Measurements from ENCODE around the gene DPYSL5. TPM values are rescaled to one million over a fixed set of nuclear protein-coding genes. Genes with fewer than 3 reads are reported as not detected.

Gene DPYSL5
- total and polyA plus RNA-seq, 4 donors: not detected

DNA sequence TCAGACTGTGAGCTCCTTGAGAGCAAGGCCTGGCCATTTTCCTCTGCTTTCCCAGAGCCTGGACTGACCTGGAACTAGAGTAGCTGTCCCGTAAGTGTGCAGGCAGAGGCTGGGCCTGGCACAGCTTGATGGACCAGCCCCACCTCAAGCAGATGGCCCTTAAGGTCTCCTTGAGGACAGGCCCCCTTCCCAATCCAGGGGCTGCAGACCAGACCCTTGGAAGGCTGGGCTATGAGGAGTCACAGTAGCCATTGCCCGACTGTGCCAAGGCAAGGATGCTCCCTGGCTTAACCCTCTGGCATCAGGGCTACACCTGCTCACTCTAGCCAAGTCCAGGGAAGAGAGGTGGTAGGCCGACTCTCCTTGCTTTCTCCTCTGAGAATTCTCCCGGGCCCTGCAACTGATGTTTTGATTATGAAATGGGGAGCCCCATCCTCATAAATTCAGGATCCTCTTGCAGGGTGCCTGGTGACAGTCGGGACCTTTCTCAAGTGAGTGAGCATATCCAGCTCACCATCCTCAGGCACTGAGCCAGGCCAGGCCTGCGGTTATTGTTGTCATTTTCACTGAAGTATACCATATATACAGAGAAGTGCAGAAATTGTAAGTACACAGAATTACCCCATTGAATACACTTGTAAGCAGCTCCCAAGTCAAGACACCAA, 51.7 kb downstream of the DPYSL5 start:
- WGBS: 91% methylated on average over 6 of the region's 6 CpGs
- no peaks in the 10 kb centered on the region for H3K27me3 ChIP-seq (ENCODE audit: control insufficient read depth in 4 of 4, insufficient read depth in 4 of 4, low read length in 3 of 4)

DNA sequence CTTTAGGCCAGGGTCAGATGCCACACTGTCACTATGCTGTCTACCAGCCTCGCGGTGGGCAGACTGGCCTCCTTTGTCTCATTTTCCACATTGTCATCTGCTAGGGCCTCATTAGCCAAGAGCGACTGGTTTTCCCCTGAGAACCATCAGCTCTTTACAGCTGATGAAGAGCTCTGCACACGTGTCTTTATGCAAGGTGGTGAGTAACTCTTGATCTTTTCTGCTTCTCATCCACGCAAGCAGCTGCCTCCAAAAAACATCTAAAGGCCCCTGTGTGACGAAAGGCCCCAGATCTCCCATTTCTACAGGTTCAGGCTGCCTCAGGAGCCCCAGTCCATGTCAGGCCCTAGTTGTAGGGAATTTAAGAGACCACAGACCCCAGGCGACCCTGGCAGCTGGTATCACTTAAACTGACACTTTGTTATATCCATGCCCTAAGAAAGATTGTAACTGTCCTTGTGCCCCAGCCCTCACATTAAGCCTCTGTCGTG, 52.9 kb downstream of the DPYSL5 start:
- Histone ChIP-seq H3K4me3 (ENCODE audit: low read depth in 1 of 3, low read length in 3 of 3) (no peak overlapping the region), H3K9ac (ENCODE audit: low read depth in 1 of 2, low read length in 2 of 2) (no peak overlapping the region), H3K36me3 (ENCODE audit: control insufficient read depth in 4 of 4, insufficient read depth in 3 of 4, low read depth in 1 of 4, low read length in 3 of 4) (no peaks in the 10 kb centered on the region), H3K4me1 (ENCODE audit: control insufficient read depth in 4 of 4, insufficient read depth in 4 of 4, low read length in 3 of 4) (no peaks in the 10 kb centered on the region), H3K27ac (ENCODE audit: low read depth in 1 of 2, low read length in 2 of 2) (no peak overlapping the region), H3K27me3 (ENCODE audit: control insufficient read depth in 4 of 4, insufficient read depth in 4 of 4, low read length in 3 of 4) (no peaks in the 10 kb centered on the region), H3K9me3 (ENCODE audit: control insufficient read depth in 4 of 4, low read length in 3 of 4) (no peaks in the 10 kb centered on the region)
- 87% methylated on average over 8 of the region's 8 CpGs for WGBS
- DNase-seq (ENCODE audit: low spot score): no peak
- no peak for TF ChIP-seq TAF1 (conservative IDR thresholded peaks at IDR 0.05)

More for the DNA sequence above, 51.7 kb downstream of the DPYSL5 start:
- Histone ChIP-seq H3K36me3 (ENCODE audit: control insufficient read depth in 4 of 4, insufficient read depth in 3 of 4, low read depth in 1 of 4, low read length in 3 of 4) (no peaks in the 10 kb centered on the region), H3K9me3 (ENCODE audit: control insufficient read depth in 4 of 4, low read length in 3 of 4) (peaks cover 0 to 1% (median 0%) of the 10 kb centered on the region in 4 donors), H3K4me1 (ENCODE audit: control insufficient read depth in 4 of 4, insufficient read depth in 4 of 4, low read length in 3 of 4) (no peaks in the 10 kb centered on the region), H3K27ac (ENCODE audit: low read depth in 1 of 2, low read length in 2 of 2) (no peak overlapping the region), H3K4me3 (ENCODE audit: low read depth in 1 of 3, low read length in 3 of 3) (no peak overlapping the region), H3K9ac (ENCODE audit: low read depth in 1 of 2, low read length in 2 of 2) (no peak overlapping the region)
- no peak for TF ChIP-seq FOXA2 (IDR thresholded peaks at IDR 0.05)
- TF ChIP-seq, protein P1, sequence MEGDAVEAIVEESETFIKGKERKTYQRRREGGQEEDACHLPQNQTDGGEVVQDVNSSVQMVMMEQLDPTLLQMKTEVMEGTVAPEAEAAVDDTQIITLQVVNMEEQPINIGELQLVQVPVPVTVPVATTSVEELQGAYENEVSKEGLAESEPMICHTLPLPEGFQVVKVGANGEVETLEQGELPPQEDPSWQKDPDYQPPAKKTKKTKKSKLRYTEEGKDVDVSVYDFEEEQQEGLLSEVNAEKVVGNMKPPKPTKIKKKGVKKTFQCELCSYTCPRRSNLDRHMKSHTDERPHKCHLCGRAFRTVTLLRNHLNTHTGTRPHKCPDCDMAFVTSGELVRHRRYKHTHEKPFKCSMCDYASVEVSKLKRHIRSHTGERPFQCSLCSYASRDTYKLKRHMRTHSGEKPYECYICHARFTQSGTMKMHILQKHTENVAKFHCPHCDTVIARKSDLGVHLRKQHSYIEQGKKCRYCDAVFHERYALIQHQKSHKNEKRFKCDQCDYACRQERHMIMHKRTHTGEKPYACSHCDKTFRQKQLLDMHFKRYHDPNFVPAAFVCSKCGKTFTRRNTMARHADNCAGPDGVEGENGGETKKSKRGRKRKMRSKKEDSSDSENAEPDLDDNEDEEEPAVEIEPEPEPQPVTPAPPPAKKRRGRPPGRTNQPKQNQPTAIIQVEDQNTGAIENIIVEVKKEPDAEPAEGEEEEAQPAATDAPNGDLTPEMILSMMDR (IDR thresholded peaks at IDR 0.05; ENCODE audit: low read depth, low read length, missing input control): no peak
- TF ChIP-seq TAF1 (conservative IDR thresholded peaks at IDR 0.05): no peak
- TF ChIP-seq, protein P2, sequence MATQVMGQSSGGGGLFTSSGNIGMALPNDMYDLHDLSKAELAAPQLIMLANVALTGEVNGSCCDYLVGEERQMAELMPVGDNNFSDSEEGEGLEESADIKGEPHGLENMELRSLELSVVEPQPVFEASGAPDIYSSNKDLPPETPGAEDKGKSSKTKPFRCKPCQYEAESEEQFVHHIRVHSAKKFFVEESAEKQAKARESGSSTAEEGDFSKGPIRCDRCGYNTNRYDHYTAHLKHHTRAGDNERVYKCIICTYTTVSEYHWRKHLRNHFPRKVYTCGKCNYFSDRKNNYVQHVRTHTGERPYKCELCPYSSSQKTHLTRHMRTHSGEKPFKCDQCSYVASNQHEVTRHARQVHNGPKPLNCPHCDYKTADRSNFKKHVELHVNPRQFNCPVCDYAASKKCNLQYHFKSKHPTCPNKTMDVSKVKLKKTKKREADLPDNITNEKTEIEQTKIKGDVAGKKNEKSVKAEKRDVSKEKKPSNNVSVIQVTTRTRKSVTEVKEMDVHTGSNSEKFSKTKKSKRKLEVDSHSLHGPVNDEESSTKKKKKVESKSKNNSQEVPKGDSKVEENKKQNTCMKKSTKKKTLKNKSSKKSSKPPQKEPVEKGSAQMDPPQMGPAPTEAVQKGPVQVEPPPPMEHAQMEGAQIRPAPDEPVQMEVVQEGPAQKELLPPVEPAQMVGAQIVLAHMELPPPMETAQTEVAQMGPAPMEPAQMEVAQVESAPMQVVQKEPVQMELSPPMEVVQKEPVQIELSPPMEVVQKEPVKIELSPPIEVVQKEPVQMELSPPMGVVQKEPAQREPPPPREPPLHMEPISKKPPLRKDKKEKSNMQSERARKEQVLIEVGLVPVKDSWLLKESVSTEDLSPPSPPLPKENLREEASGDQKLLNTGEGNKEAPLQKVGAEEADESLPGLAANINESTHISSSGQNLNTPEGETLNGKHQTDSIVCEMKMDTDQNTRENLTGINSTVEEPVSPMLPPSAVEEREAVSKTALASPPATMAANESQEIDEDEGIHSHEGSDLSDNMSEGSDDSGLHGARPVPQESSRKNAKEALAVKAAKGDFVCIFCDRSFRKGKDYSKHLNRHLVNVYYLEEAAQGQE (IDR thresholded peaks at IDR 0.05): no peak
- no peak for TF ChIP-seq YY1 (IDR thresholded peaks at IDR 0.05)
- no peak for TF ChIP-seq FOXA1 (IDR thresholded peaks at IDR 0.05)
- no peak for TF ChIP-seq ATF3 (IDR thresholded peaks at IDR 0.05)
- TF ChIP-seq GABPA (IDR thresholded peaks at IDR 0.05 in 1 of 2, conservative IDR thresholded peaks at IDR 0.05 in 1 of 2): no peak
- TF ChIP-seq JUND (IDR thresholded peaks at IDR 0.05): no peak
- no peak for TF ChIP-seq HNF4G (IDR thresholded peaks at IDR 0.05)
- no peak for TF ChIP-seq NR2F2 (IDR thresholded peaks at IDR 0.05)
- TF ChIP-seq RAD21 (IDR thresholded peaks at IDR 0.05): no peak
- no peak for DNase-seq (ENCODE audit: low spot score)

All from liver (tissue), 9 donors.